Ovary (tissue), 9 donors: ENCODE data around the gene EAF1. TPM values are rescaled to one million over a fixed set of nuclear protein-coding genes. Genes with fewer than 3 reads are reported as not detected.
"Not testable (repeated sequence)": the region's sequence is repeated elsewhere in the genome, so short reads cannot be mapped to it uniquely, and the experiment has no call there.

Experiments used
- DNase-seq, 5 donors: peaks; one replicate each; pipeline ENCODE4 v3.0.0-alpha.2; 2019 to 2020
- H3K27ac ChIP-seq, 2 donors: fragments of 200-600 bp; one replicate each; pipeline versions ENCODE4 v1.5.1 to v1.8.0; 2019 to 2022
- H3K27me3 ChIP-seq: fragments of 200-600 bp; one replicate; pipeline ENCODE4 v1.8.0; 2022
- H3K36me3 ChIP-seq: fragments of 200-600 bp; sonication (generic); one replicate; pipeline ENCODE4 v1.5.1; 2019
- H3K4me1 ChIP-seq: one replicate; pipeline ENCODE4 v1.8.1; 2013; ENCODE audit warnings: mild to moderate bottlenecking, moderate library complexity; ENCODE audit not compliant: insufficient read depth
- H3K4me3 ChIP-seq: fragments of 200-600 bp; sonication (generic); one replicate; pipeline ENCODE4 v1.5.1; 2017
- H3K9me3 ChIP-seq, 2 donors: fragments of 200-600 bp in 1 of 2; sonication (generic) in 1 of 2; one replicate each; pipeline versions ENCODE4 v1.5.1 to v1.8.1; 2013 to 2019; ENCODE audit warnings: mild to moderate bottlenecking in 1 of 2, moderate library complexity in 1 of 2
- EP300 ChIP-seq: sonication (generic); formaldehyde crosslinking; IDR thresholded peaks from one replicate; pipeline ENCODE4 v1.6.1; 2017; ENCODE audit warnings: antibody characterized with exemption
- POLR2A ChIP-seq: fragments of 450-650 bp; IDR thresholded peaks from one replicate; pipeline ENCODE4 v1.6.1; 2017; ENCODE audit warnings: antibody characterized with exemption, mild to moderate bottlenecking, moderate library complexity
- WGBS, 3 donors: extraction: QIAGEN DNeasy Blood & Tissue Kit in 1 of 3; methylation state at CpG; one replicate each; pipeline versions ENCODE4 v1.1.5 to v1.1.7; 2013 to 2017; 5-methylcytosine and 5-hydroxymethylcytosine counted together
- intact Hi-C, 4 donors: fragments of 100-400 bp; cut with DNase I; formaldehyde crosslinking; loops; one replicate each; pipeline versions ENCODE4 v1.11.0 to v1.15.1; 2022 to 2023
- polyA plus RNA-seq, 2 donors: library from polyadenylated mRNA; stranded (reverse); fragments of 200-250 nt in 1 of 2; fragments of 350-450 nt in 1 of 2; fragmentation: Illumina TruSeq in 1 of 2; extraction: RNeasy Lipid Tissue Mini Kit (QIAGEN cat#74804) in 1 of 2; gene quantifications; one replicate each; pipeline ENCODE4 v1.2.3, GENCODE V29; 2013 to 2014
- total RNA-seq, 7 donors: library from RNA; depleted of rRNA in 2 of 7; stranded (reverse); fragments of >200 nt in 2 of 7; fragmentation: NEBNext Ultra II Directional in 3 of 7; extraction: Animal tissue kit (Norgen Biotek cat#: 25700) in 3 of 7; gene quantifications; one replicate each; pipeline versions ENCODE4 v1.1.0 to v1.2.4, GENCODE V29; 2016 to 2023
- TF ChIP-seq, protein P1 (sequence below), 3 donors: fragments of 450-650 bp in 2 of 3; fragments of 200-600 bp in 1 of 3; IDR thresholded peaks; one replicate each; pipeline versions ENCODE4 v1.5.1 to v1.8.0; 2016 to 2022; ENCODE audit warnings: antibody characterized with exemption in 3 of 3, mild to moderate bottlenecking in 1 of 3
- donor health status: DM: no; HTN: no; CAD: no; lungs with moderate emphysema.
- donor health status: DM: no; HTN: no; CAD: no.
- donor health status: Bipolar disorder and iron deficiency.
- donor health status: DM: yes; HTN: yes; CAD: no.
- donor health status: DM: no; HTN: no; CAD: no.
- donor health status: DM: yes; HTN: yes; CAD: no.

EAF1 gene
- total and polyA plus RNA-seq, 9 donors: 5.4 to 16.0 (median 11.9) TPM

DNA sequence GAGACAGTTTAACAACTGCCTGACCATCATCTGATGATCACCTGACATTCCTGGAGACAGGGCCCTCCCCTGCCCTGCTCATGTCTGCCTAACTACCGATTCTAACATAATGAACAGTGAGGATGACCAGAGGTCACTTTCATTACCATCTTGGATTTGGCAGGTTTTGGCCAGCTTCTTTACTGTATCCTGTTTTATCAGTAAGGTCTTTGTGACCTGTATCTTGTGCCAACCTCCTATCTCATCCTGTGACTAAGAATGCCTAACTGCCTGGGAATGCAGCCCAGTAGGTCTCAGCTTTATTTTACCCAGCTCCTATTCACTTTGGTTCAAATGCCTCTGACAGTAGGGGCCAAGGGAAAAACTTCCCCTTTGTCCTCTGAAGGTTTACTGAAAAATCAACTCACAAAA is 40.2 kb upstream of the EAF1 start:
- Histone ChIP-seq H3K4me3 (no peak overlapping the region), H3K27me3 (no peaks in the 10 kb centered on the region), H3K9me3 (peaks cover 0 to 4% of the 10 kb centered on the region in 2 donors), H3K4me1 (peaks cover 2% of the 10 kb centered on the region), H3K27ac (no peak overlapping the region), H3K36me3 (no peaks in the 10 kb centered on the region)
- intact Hi-C loops: no loop called here
- WGBS, 3 donors: 6 to 31% (median 10%) methylated on average over 1 of the region's 1 CpG
- DNase-seq: no peak
- TF ChIP-seq, protein P1, sequence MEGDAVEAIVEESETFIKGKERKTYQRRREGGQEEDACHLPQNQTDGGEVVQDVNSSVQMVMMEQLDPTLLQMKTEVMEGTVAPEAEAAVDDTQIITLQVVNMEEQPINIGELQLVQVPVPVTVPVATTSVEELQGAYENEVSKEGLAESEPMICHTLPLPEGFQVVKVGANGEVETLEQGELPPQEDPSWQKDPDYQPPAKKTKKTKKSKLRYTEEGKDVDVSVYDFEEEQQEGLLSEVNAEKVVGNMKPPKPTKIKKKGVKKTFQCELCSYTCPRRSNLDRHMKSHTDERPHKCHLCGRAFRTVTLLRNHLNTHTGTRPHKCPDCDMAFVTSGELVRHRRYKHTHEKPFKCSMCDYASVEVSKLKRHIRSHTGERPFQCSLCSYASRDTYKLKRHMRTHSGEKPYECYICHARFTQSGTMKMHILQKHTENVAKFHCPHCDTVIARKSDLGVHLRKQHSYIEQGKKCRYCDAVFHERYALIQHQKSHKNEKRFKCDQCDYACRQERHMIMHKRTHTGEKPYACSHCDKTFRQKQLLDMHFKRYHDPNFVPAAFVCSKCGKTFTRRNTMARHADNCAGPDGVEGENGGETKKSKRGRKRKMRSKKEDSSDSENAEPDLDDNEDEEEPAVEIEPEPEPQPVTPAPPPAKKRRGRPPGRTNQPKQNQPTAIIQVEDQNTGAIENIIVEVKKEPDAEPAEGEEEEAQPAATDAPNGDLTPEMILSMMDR (IDR thresholded peaks at IDR 0.05): no peak
- TF ChIP-seq POLR2A (no peak), EP300 (no peak)

GRCh38 chr3:15387735-15388134 is 39.7 kb upstream of the EAF1 start:
- Histone ChIP-seq H3K27ac (no peak overlapping the region), H3K9me3 (peaks cover 0 to 4% of the 10 kb centered on the region in 2 donors), H3K4me1 (peaks cover 2% of the 10 kb centered on the region), H3K36me3 (no peaks in the 10 kb centered on the region), H3K27me3 (no peaks in the 10 kb centered on the region), H3K4me3 (no peak overlapping the region)
- DNase-seq: no peak
- no peak for TF ChIP-seq EP300
- WGBS, 3 donors: 58 to 62% (median 60%) methylated on average over 3 of the region's 3 CpGs
- intact Hi-C loops: no loop called here

- DNase-seq, H3K36me3 ChIP-seq, H3K9me3 ChIP-seq, H3K27ac ChIP-seq, H3K4me3 ChIP-seq, intact Hi-C loops, H3K4me1 ChIP-seq, H3K27me3 ChIP-seq: not testable (repeated sequence)
- WGBS, 3 donors: 92 to 99% (median 97%) methylated on average over 3 of the region's 3 CpGs
These were observed 39.1 kb upstream of the EAF1 start for GRCh38 chr3:15388335-15388734.

DNA sequence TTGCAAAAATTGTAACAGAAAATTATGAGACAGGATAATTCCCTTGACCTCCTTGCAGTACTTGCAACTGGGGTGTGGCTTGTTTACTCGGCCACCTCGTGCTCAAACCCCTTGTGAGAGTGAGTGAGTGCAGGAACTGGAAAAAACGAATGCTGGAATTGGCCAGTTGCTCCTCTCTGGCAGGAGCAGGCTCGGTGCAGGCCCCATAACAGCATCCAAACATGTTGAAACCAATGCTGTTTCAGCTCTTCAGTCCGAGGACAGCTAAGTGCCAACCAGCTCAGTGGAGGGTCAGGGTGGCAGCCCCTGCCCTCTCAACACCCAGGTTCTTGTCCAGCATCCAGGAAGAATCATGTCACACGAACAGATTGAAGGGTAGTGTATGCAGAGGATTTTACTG is 36.9 kb upstream of the EAF1 start:
- DNase-seq: no peak
- H3K36me3 ChIP-seq: no peaks in the 10 kb centered on the region
- 63 to 72% (median 66%) methylated on average over 6 of the region's 6 CpGs for WGBS, 3 donors
- H3K4me1 ChIP-seq: peaks cover 2% of the 10 kb centered on the region
- TF ChIP-seq POLR2A (no peak), EP300 (no peak)
- TF ChIP-seq, protein P1 (IDR thresholded peaks at IDR 0.05): no peak
- H3K4me3 ChIP-seq: no peak overlapping the region
- no peak overlapping the region for H3K27ac ChIP-seq
- intact Hi-C loops: no loop called here
- H3K9me3 ChIP-seq: peaks cover 0 to 4% of the 10 kb centered on the region in 2 donors
- H3K27me3 ChIP-seq: no peaks in the 10 kb centered on the region

DNA sequence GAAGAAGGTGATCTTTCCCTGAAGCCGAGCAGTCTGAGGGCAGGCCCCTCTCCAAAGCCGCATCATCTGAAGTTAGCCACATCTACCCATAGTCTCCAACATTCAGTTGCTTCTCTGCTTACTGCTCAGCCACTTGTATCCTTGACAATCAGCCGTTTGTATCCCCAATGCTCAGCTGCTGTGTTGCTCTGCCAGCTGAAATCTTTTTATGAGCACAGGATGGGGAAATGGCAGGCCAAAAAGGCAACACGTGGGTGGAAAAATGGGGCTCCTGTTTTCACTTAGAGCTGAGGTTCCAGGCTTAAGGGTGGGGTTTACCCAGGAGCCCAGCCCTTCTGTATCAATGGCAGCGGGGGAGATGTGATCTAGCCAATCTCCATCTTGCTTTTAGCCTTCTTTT is 36.4 kb upstream of the EAF1 start:
- intact Hi-C loops: no loop called here
- peaks cover 2% of the 10 kb centered on the region for H3K4me1 ChIP-seq
- H3K4me3 ChIP-seq: no peak overlapping the region
- no peaks in the 10 kb centered on the region for H3K36me3 ChIP-seq
- H3K9me3 ChIP-seq: peaks cover 0 to 4% of the 10 kb centered on the region in 2 donors
- no peaks in the 10 kb centered on the region for H3K27me3 ChIP-seq
- no peak overlapping the region for H3K27ac ChIP-seq
- TF ChIP-seq EP300 (no peak), POLR2A (no peak)
- TF ChIP-seq, protein P1 (IDR thresholded peaks at IDR 0.05): no peak
- WGBS, 3 donors: 74 to 81% (median 78%) methylated on average over 5 of the region's 5 CpGs
- DNase-seq: no peak

GRCh38 chr3:15393252-15393651 is 34.1 kb upstream of the EAF1 start:
- H3K36me3 ChIP-seq, H3K9me3 ChIP-seq, intact Hi-C loops, H3K4me3 ChIP-seq, DNase-seq, H3K27me3 ChIP-seq, H3K27ac ChIP-seq, H3K4me1 ChIP-seq: not testable (repeated sequence)
- 93 to 98% (median 98%) methylated on average over 2 of the region's 2 CpGs for WGBS, 3 donors

GRCh38 chr3:15398731-15399133 is 28.7 kb upstream of the EAF1 start:
- 74 to 86% (median 85%) methylated on average over 3 of the region's 3 CpGs for WGBS, 3 donors
- H3K9me3 ChIP-seq, H3K36me3 ChIP-seq, H3K27ac ChIP-seq, H3K27me3 ChIP-seq, H3K4me3 ChIP-seq, H3K4me1 ChIP-seq, DNase-seq, intact Hi-C loops: not testable (repeated sequence)
